WTC11 (cell line): ENCODE measurements around the gene RPL13.

ENCODE experiments used
- CREM ChIP-seq: sonication (generic); formaldehyde crosslinking; IDR thresholded peaks from 2 replicates; pipeline ENCODE4 v1.8.1; 2022; ENCODE audit warnings: mild to moderate bottlenecking, missing genetic modification reagents, moderate library complexity
- CTCF ChIP-seq: fragments of 200-600 bp; IDR thresholded peaks from 2 replicates; pipeline ENCODE4 v1.8.0; 2022; ENCODE audit warnings: antibody characterized with exemption
- E2F5 ChIP-seq: sonication (generic); formaldehyde crosslinking; IDR thresholded peaks from 2 replicates; pipeline ENCODE4 v1.8.1; 2022; ENCODE audit warnings: mild to moderate bottlenecking, moderate library complexity, missing genetic modification reagents
- FOXP1 ChIP-seq: sonication (generic); formaldehyde crosslinking; IDR thresholded peaks from 2 replicates; pipeline ENCODE4 v1.8.0; 2022; ENCODE audit warnings: missing genetic modification reagents, mild to moderate bottlenecking, moderate library complexity, borderline replicate concordance
- IRF1 ChIP-seq: sonication (generic); formaldehyde crosslinking; IDR thresholded peaks from 2 replicates; pipeline ENCODE4 v1.8.0; 2023; ENCODE audit warnings: missing genetic modification reagents
- NFYB ChIP-seq: sonication (generic); formaldehyde crosslinking; conservative IDR thresholded peaks from 2 replicates; pipeline ENCODE4 v1.8.0; 2022; ENCODE audit warnings: low read depth, missing genetic modification reagents

- TF ChIP-seq CTCF: no peak
- no peak for TF ChIP-seq CREM (CRISPR knock-in tag)
- TF ChIP-seq IRF1 (CRISPR knock-in tag): no peak
- TF ChIP-seq NFYB (CRISPR knock-in tag): no peak
- no peak for TF ChIP-seq E2F5 (CRISPR knock-in tag)
- no peak for TF ChIP-seq FOXP1 (CRISPR knock-in tag)
Observed at GRCh38 chr16:89604764-89605163, 44.3 kb downstream of the RPL13 start.
